ENCODE data around the gene TMC3. TPM values are rescaled to one million over a fixed set of nuclear protein-coding genes. Genes with fewer than 3 reads are reported as not detected.
"Not testable (repeated sequence)": the region's sequence is repeated elsewhere in the genome, so short reads cannot be mapped to it uniquely, and the experiment has no call there.

The TMC3 gene
- polyA plus RNA-seq, 5 donors: 0.13 to 0.26 (median 0.22) TPM

DNA sequence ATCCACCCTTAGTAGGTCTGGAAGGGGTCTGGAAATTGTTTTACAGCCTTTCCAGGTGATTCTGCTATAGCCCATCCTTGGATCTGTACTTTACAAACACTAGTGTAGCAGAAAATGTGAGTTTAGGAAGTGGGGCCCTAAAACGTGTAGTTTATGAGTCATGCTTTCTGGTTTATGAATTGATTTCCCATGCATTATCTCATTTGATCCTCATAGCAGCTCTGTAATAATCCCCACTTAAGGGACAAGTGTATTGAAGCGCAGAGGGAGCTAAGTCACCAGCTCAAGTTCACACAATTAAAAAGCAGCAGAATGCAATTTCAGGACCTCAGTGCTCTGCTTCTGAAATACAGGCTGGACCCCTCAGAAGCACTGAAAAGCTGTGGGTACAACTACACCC is 27.4 kb downstream of the TMC3 start:
- DNase-seq: no peak

DNA sequence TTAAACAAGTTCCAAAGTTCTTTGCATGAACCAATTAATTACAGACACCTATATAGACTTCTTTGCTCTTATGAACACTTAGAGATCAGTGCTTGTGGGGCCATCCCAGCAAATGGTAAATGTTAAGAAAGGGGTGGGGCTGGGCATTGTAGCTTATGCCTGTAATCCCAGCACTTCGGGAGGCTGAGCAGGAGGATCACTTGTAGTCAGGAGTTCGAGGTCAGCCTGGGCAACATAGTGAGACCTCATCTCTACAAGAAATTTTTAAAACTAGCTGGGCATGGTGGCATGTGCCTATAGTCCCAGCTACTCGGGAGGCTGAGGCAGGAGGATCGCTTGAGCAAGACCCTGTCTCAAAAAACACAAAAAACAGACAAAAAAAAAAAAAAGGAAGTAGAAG is 30.6 kb downstream of the TMC3 start:
- DNase-seq: no peak

DNA sequence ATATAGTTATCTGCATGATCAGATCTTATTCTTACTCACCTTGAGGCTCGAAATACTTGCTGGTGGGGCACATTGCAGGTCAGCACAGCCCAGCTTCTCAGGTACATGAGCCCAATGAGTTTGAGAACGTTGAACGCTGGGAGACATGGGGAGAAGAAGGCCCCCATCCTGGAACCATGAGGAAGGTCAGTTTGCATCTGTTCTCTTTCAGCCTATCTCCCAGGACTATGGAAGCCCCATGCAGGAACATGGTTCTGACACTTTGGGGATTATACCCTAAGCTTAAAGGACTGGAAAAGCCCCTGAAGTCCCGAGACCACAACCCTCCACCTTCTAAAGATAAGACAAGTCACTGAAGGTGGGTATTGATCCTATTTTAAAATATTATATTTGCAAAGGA is 32.7 kb downstream of the TMC3 start:
- no peak for DNase-seq

DNA sequence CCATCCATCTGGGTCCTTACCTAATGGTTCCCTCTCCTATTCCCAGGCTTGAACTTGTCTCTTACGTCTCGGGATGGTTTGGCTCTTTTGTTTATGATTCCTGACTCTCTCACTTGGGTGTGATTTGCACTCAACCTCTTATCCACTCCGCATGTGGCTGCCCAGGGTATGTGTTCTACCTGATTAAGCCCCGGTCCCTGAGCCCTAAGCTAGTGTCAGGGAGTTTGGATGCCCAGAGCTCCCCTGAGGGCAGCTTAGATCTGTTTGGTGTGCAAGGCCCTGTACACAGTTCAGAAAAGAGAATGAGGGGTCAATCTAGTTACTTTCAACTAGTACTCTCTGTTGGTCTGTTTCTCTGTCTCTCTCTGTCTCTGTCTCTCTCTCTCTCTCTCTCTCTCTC is 34.2 kb downstream of the TMC3 start:
- DNase-seq: no peak

DNA sequence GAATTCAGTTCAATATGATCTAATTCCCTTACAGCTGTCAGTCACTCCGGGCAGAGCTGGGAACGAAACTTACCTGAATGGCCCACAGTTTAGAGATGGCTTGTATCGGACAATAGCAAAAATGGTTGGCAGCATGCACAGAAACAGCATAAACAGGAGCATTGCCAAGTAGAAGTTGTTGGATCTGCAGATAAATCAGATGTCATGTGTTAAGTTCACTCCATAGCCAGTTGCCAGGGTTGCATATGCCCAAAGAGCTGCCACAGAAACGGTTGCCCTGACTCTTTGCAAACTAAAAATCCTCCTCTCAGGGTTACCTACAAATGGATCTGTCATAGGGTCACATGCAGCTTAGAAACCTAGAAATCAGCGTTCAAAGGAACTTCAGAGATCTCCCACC is 34.7 kb downstream of the TMC3 start:
- no peak for DNase-seq

DNA sequence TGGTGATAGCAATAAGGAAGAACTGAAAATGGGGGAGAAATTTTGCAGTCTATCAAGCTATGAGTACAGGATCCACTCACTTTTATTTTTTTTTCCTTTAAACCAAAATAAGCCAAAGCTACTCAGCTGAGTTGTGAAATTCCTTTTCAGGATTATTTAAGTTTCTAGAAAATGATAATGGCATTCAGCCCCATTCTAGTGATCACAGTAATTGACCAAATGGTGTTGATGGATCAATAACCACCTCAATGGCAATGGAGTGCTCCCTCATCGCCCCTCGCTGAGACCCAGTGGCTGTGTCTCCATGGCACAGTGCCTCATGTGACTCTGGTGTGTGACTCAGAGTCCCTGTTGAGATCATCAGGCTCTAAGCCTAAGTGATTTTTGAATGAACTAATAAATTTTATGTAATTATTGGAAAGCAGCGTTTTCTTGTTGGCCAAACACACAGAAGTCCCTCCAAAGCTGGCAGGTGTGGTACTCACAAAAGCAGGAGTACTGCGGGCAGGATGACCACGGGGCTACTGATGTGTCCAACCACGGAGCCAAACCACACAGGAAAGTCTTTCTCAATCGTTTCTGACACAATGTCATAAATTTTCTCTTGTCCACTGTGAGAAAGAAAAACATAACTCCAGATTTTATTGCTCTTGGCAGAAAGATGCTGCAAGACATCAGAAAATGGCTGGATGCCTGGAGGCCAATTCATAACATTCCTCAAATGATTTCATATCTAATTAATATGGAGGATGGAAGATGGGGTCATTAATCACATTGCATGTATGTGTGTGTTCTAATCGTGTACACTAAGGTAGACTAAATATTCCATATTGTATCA is 35.6 kb downstream of the TMC3 start:
- DNase-seq: no peak

DNA sequence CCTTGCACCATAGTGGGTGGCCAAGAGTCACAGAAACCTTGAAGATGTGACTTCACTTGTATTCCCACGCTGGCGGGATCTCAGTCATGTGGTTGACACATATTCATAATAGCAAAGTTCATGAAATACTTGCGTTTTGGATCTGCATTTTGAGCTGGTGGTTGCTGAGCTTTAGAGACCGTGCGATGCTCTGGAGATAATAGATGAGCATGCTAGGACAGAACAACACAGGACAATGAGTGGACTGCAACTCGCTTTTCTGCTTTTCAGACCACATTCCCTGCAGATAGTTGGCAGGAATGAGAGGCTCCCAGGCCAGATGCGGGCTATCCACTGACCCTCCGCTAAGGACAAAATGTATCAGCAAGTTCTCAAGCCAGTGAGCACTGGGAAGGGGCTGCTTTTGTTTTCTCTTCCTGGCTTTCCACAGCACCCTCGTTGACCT is 36.3 kb downstream of the TMC3 start:
- DNase-seq: no peak

DNA sequence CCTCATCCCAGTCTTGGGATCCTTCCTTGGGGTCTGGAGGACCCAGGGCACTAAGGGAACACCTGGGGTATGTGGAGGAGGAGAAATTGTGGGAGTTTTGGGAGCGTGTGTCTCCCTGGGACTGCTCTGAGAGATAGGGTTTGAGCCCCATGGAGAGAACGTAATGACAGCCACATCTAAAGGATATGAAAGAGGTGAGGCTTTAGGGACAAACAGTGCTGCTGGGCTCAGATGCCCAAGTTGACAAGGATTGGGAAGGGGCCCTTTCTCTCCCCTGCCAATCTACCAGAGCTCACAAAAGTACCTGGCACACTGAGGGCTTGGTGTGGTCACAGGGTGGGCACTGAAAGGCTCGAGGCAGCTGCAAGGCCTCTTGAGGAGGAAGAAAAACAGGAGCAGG is 36.8 kb downstream of the TMC3 start:
- DNase-seq: no peak

DNA sequence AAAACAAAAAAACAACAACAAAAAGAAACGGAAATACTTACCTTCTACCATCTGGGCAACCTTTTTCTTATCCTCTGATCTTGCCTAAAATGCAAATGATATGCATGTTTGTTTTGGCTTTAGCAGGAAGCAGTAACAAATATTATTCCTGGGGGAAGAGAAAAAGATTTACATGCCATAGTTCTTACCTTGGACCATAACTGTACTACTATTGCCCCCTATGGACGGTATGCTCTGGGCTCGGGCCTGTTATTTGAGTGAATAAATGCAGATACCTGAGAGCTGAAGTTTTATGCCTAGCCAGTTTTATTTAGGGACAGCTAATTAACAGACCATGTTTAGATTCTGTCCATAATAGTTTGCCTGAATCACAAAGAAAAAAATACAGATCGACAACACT is 37.4 kb downstream of the TMC3 start:
- no peak for DNase-seq

DNA sequence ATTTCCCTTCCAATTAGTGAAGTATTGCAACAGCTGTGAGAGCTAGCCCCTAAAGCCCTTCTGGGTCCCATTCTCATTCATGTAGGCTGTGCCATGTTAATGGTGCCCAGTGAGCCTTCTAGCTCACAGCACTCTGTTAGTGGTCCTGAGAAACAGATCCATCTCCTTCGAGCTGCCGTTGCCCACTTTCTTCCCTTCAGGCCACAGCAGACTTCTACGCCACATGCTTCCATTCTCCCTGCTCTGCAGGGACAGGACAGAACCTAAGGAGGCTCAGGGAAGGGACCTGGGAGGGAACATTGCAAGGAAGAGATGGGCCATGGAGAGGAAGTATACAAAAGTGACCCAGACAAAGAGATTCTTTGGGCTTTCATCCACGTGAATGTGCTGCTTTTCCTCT is 38.4 kb downstream of the TMC3 start:
- DNase-seq: no peak

DNA sequence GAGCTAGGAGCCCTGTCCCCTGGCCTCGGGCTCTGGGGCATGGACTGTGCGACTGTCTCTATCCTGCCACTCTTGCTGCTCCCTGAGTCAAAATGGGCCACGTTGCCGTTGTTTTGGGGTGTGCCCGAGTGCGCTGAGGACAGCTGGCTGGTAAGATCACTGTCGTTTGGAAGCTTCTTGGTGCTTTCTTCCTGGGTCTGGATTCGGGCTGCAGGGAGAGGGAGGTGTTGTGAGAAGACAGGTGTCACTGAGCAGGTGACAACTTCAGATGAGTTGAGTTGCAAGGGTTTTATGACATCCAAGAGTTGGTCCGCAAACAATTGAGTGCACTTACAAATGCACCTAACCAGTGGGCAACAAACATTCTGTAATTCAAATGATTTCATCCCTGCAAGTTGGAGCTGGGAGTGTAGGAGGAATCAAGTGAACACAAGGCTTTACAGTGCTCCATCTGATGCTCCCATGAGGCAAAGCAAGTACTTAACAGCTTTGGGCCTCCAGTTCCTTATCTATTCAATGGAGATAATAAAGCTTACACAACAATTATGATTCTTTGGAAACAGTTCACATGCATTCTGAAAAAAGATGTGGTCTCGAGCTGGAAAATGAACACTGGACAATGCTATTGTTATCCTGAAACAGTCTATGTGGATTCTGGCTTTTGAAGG is 39.1 kb downstream of the TMC3 start:
- DNase-seq: no peak

DNA sequence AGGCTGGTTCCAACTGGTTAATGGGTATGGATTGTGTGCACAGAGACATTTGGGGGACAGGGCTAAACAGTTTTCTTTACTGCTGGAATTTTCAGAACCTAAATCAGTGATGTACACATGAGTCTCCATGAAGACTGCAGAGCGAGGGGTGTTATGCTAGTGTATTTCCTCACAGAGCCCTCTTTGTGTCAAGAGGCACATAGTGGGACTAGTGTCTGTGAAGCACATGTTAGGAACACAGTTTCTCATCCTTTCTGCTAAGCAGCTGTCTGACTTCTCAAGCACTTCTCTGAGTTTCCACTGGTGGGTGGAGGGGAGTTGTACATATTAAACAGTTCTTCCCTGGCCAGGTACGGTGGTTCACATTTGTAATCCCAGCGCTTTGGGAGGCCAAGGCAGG is 40.6 kb downstream of the TMC3 start:
- DNase-seq: no peak

DNA sequence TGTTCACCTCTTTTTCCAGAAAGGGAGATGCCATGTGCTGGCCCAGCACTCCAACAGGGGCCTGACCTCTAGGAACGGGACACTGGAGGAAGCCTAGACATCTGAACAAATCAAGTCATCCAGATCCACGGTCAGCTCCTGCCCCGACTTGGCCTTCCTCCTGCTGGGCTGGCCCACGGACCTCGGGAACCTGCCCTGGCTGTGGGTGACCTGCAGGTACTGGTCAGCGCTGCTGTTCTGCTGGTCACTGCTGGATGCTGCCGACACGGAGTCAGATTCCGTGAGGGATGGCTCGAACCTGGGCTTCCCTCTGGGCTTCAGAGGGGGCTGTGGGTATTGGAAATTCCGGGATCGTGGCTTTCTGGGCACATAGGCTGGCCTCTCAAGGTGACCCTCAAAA is 41.7 kb downstream of the TMC3 start:
- DNase-seq: no peak

DNA sequence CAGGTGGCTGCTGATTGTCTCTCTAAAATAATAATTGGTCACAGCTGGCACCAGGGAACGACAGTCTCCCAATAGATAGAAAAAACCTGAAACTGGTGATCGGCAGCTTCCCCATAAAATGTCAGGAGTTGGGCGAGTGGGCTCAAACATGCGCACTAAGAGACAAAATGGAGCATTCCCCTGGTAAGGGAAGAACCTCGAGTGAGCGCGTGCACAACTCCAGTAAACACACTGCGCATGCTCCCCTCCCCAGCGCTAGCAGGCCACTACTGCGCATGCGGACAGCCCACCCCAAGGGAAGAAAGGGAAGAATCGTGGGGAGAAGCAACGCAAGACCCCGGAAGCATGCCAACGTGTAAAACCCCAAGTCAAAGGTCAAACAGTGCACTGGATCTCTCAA is 42.4 kb downstream of the TMC3 start:
- DNase-seq: no peak

DNA sequence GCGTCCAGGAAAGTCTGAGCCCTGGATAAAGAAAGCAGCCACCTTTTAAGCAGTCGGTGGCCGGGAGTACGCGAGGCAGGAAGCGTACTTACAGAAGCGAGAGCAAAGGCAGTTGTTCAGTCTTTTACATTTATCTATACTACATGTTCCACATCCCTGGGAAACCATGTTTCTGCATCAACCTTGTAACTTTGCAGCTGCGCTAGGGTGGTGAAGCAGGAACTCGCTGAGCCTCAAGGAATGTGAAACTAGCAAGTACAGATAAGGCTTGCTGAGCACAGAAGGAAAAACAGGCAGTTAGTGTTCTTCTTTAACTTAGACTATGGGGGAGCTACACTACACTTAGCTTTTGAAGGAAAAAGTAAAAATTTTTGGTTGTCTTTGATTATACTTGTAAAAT is 42.9 kb downstream of the TMC3 start:
- DNase-seq: not testable (repeated sequence)

DNA sequence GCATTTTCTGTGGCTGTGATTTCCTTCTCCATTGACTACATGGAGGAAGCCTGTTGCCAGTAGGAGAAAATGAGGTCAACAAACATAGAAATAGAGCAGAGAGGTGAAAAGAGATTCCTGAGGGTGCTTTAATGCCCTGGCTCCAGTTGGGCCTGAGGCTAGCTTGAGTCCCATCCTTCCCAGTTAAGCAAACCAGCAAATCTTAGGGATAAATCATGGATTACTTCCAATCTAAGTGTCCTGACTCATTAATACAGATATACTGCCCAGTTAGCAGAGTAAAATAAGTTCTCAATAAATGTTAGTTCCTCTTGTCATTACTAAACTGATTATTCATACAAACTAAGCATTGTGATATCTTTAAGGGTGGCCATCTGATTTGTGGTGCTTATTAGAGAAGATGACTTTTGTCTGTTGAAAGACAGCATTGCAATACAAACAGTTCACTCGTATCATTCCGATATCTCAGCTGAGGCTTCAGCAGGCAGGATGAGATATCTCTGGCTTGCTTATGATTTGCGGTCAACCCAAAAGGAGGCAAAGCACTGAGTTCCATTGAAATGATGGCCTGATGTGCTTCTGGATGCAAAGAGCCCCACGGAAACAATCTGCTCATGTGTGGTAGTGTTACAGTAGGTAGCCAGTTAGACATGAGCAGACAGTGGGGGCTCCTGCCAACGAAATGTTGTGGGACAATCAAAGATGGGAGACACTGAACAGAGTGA is 43.5 kb downstream of the TMC3 start:
- no peak for DNase-seq

DNA sequence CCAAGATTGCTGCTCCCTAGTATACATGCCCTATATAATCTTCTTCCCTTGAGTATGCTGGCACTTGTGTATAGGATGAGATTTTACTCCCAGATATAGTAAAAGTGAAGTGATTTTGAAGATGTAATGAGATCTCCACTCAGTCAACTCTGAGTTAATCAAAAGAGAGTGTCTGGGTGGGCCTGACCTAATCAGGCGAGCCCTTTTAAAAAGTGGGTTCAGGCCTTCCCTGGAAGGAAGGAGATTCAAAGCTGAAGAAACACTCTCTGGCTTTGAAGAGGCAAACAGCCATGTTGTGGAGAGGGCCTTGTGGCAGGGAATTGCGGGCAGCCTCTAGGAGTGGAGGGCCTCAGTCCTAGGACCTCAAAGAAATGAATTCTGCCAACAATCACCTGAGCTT is 44.6 kb downstream of the TMC3 start:
- DNase-seq: no peak

DNA sequence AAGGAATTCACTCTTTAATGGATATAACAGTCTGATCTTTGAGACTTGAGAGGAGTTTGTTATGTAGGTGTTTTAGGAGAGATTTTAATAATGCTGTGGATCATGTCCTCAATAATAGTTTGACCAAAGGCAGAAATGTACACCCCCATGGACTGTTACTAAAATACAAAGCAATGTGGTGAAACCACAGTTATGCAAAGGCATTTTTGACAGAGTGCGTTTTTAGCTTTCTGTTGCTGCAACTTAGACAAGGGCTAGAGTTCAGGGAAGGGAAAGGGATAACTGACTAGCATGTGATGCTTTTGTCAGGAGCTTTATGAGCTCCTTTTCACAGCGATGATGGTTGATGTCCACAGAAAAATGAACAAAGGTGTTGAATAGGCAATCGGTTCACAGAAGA is 46.5 kb downstream of the TMC3 start:
- DNase-seq: no peak

DNA sequence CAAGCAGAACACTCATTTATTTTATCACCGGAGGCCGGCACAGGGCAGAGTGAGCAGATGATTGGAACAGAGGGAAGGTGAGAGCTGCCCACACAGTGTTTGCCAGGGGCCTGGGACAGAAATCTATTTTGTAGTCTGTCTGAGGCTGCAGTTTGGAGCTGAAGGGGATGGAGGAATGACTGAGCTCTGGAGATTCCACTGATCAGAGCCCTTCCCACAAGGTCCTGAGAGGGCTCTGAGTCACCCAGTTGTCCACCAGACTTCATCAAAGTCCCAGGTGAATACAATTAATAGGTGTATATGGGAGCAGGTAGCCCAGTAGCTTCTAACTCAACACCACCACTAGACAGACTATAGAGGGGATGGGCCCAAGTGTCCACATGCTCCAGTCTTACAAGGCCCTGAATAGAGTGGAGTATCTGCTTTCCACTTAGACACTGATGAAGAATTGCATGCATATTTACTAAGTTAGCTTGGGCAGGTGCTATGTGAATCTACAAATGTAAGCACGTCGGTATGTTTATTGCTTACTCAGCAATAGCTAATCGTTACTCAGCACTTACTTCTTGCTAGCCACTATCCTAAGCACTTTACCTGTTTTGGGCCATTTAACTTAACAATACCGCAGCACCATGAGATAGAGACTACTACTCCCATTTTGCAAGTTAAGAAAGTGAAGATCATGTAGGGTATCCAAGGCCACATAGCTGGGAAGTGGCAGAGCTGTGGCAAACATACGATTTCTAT is 47.4 kb downstream of the TMC3 start:
- no peak for DNase-seq

DNA sequence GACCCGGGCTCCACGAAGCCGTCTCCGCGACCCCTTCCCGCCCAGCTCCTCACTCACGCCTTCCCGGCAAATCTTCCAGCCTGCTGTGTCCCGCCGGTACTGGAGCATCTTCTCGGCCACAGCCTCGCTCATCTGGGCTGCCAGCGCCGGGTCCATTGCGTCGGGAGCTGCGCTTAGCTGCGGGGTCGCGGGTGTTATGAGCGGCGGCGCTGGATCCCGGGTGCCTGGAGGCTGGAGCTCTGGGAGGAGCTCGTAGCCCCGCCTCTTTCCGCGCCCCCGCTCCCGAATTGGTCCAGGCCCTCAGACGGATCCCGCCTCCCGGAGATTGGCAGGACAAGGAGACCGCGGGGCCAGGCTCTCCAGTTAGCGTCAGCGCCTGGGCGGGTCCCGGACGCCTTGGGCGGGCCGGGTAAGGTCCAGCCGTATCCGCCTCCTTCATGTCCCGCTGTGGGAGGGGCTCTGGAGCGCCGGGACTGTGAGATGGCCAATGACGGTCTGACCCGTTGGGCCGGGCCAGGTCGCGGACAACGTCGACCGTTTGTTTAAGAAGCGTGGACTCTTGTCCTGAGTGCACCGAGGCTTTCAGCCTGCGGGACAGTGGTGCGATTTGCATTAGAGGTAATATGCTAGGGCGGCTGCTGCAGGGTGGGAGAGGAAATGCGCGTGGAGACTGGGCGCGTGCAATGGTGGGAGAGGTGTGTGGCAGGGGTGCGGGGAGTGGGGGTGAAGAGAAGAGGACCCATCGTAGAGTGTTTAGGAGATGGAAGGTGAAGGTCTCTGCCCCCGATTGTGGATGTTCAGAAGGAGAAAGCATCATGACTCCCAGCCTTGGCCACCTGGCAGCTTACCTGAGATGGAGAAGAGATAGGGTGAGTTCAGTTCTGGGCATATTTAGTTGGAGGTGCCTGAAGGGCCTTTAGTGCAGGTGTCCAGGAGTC is 49.8 kb downstream of the TMC3 start, which contains the start of gene STARD5:
STARD5 (minus strand) TSS at position 198 of the 938 bp plus-strand sequence; CDS start at position 156, 42 bp downstream.
- DNase-seq: peak; percentile 96 to 98

DNA sequence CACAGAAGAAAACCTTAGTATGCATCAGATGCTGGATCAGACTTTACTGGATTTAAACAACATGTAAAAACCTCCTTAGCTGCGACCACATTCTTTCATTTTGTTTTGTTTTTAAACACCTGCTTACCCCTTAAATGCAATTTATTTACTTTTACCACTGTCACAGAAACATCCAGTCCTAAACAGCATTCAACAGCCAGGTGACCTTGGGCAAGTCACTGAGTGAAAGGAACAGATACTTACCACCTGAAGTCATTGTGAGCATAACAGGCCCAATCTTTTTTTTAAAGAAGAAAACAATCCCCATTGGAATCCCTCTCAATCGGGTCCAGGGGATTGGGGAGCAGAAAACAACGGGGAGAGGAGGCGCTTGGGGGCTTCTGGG is 50.5 kb downstream of the TMC3 start:
- no peak for DNase-seq
